NT2/D1 (cell line): ENCODE data around the gene DOK5.

Experiments
- YY1 ChIP-seq: IDR thresholded peaks from 2 replicates; pipeline ENCODE4 v1.6.1; 2011; ENCODE audit not compliant: insufficient read length, insufficient read depth
- ZNF274 ChIP-seq: IDR thresholded peaks from 2 replicates; pipeline ENCODE4 v1.6.1; 2011; ENCODE audit warnings: mild to moderate bottlenecking, low read depth, low read length

- TF ChIP-seq ZNF274 (no peak), YY1 (no peak)
These were observed 126.6 kb downstream of the DOK5 start for GRCh38 chr20:54601831-54602515.
